HG02678 (cell line): Measurements from ENCODE around the gene ZNF503.

Source experiments
- ATAC-seq: cut with Tn5 transposase; IDR thresholded peaks from one replicate; pipeline ENCODE4 v1.9.1; 2021; ENCODE audit warnings: mild to moderate bottlenecking, moderate library complexity; ENCODE audit not compliant: unreplicated experiment

Gene ZNF503

DNA sequence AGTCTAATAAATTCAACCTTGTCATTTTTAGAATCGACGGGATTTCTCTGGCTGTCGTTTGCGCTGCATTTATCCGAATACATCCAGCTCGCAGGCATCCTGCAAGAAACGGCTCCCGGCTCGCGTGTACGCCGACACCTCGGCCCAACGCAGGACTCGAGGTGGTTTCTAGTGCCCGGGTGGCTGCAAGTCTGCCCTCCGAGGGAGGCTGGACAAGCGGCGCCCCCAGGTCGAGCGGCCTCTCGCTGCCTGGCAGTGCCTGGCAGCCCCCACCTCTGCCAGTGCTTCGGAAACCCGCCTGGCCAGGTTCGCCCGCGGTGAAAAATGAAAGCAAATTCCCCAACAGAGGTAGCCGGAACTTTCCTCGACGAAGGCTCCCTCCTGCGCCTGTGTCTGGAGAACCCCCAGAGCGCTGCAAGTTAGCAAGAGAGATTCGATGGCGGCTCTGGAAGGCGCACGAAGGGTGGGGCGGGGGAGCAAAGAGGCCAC is 5.7 kb upstream of the ZNF503 start:
- no peak for ATAC-seq

DNA sequence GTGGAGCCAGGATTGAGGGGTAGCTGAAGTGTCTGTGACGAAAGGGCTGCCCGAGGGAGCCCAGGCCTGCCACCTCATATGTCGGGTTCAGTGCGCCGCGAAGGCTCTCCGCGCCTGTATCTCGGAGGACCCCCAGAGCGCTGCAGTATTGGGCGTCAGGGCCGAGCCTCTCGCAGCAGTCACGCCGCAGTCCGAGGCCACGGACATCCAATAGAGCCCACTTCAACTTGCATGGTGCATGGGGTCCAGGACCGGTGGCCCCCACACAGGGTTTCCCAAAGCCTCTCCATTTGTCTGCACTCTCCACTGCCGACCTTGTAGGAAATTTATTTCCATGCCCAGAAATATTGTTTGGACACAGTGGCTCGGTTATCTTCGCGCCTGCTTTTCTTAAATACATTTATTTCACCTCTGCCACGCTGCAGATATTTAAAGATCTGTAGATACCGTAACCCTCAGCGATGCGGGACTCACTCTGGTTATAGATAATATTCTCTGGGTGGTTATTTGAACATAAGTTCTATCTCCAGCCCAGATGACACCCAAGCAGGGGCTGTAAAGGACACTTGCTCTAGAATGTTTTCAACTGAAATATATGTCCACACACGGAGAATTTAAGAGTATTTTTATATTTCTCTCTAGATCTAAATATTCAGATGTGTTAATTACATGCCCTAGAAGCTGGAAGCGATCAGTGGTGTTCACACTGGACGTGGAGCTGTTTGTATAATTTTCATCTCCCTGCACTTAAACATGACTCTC is 5.1 kb upstream of the ZNF503 start:
- ATAC-seq, result no peak

DNA sequence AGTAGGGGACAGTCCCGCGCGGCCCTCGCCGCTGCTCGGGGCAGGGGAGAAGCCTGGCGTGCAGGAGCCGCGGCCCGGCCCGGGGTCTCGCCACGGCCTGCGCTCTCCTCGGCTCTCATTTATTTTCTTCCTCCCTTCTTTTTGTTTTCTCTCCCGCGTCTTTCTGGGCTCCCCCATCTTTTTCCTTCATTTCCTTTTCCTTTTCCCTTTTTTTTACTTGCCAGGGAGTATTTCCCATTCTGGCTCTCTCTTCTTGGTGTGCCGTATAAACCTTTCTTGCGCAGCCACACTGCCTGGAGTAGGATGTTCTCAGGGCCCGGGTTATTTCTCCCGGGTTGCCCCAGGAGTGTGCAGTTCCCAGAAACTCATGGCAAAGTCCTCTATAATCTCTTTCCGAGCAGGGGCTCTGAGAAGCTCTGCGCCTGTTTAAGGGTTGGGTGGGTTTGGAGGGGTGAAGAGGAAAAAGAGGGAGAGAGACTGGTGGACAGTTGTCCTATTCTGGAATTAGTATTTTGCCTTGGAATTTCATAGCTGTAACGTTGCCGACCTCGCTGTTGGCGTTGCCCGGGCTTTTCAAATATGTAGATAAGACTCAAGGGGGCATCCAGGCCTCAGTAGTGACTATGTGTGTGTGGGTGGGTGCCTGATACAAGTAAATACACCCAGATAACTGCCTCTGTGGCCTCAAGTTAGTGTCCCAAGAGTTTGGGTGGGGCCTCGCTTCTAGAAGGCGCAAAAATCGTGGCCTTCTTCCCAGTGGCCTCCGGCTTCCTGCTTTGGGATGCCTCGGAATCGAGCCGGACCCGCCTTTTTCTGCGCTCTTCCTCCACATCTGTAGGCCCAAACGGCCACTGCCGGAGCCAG is 4.3 kb upstream of the ZNF503 start:
- no peak for ATAC-seq

DNA sequence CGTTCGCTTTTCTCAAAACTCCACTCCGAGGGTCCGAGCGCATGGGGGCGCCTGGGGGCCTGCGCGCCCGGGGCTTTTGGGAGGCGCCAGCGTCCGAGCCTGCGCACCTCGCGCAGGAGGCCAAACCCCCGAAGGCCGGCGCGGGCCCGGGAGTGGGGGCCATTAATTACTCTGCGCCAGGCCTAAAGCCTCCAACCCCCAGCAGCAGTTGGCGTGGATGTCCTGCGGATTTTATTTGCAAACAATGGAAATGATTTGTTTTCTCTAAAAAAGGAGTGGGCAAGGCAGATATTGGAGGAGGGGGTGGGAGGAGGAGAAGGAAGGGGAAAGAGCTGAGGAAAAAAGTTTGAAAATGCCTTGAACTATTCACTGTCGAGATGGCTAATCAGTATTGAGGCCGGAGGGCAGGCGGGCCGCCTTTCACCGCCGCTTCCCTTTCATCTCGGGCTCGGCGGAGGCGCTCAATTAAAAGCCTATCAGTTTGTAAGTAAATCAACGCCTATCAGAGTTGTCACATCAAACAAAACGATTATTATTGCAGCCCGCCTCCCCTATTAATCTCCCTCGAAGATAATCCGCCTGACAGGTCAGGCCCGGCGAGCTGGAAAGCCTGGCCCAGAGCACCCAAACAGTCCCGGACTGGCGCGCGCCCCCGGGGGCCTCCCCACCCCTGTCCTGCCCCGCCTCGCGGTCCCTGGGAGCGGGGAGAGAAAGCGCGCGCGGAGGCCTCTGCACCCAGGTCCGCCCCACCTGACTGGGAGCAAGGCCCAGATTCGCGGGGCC is 3.4 kb upstream of the ZNF503 start:
- no peak for ATAC-seq

DNA sequence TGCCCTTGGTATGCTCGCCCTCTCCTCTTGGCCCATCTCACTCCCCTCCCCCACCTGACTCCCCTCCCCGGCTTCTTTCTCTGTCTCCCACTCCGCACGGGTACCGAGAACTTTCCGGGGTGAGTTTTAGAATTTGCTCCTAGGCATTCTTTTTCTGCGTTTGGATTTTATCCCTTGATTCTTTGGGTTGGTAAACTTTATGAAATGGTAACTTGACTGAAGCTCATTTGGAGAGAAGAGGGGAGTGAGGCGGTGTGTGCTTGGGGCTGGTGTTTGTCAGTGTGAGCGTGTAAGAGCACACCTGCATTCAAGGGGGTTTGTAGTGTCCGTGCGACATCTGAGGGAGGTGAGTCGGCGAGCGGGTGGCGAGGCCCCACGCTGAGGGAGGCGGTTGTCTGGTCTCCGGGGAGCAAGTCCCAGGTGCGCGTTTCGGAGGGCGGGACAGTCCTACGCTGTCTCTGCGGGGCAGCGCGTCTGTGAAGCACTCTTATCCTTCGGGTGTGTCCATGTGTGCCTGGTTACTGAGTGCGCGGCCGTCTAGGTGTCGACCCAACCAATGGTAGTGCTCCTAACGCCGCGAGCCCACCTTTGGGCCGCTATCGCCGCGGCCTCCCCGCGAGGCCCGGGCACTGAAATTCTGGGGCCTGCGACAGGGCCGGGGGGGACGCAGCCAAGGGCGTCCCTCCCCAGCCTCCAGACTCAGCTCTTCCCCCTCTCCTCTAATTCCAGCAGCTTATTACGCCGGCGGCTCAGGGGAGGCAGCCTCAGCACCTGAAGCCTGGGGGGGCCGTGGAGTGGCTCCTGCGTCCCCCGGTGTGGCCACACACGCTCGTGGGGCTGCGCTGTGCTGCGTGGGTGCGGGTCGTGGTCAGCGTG is 2.6 kb upstream of the ZNF503 start:
- no peak for ATAC-seq

DNA sequence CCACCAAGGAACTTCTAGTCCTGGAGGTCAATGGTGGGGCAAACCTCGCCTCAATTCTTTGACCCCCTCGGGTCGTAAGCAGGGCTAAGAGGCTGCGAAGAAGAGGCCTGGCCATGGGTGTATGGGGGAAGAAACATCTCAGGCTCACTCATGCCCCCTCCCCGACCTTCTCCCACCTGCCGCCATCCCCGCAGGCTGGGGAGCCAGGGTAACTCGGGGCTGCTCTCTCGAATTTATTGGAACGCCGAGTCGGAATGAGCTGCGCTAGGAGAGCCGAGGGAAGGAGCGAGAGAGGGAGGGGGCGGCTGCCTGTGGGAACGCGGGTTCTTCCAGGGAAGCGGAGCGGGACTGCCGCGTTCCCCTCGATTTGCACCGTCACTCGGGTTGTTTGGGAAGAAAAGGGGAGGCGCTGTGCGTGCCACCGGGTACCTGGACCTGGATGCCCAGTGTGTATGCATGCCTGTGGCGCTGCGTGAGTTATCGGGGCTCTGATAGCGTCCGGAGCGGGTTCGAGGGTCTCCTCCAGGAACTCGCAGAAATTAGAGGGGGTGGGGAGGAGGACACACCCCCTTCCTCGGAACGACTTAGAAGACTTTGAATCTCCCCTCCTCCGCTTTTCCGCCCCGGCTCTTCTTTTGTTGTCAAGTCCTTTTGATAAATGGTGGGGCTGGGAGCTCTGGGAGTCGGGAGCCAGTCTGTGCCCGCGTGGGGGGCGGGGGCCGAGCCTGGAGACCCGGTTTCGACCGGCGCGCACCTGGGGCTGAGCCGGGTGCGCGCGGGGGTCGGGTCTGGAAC is 1.8 kb upstream of the ZNF503 start:
- no peak for ATAC-seq

DNA sequence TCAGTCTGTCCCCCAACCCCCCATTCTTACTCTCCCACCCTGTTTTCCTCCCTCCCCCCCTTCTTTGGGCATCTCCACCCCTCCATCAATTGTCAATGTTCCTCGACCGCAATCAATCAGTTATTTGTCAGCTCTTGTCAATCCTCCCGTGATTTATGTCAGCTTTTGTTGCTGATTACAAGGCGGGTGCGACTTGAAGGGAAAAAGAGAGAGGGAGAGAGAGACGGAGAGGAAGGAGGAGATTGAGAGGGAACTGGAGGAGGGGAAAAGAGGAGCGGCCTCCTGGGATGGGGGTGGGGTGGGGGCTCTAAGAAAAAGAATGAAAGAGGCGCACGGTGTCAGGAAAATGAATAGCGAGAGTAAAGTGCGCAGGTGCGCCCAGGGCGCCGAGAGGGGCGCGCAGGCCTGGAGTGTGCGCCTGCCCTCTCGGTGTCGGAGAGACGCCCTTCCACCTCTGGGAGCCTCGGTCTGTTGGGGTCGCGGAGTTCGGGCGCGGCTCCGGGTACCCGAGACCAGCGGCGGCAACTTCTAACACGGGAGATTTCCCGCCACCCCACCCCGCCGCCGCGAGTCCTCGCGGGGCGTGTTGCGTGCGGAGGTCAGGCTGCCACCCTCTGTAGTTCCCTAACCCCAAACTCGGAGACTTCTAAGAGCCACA is 1.1 kb upstream of the ZNF503 start:
- ATAC-seq, result no peak

DNA sequence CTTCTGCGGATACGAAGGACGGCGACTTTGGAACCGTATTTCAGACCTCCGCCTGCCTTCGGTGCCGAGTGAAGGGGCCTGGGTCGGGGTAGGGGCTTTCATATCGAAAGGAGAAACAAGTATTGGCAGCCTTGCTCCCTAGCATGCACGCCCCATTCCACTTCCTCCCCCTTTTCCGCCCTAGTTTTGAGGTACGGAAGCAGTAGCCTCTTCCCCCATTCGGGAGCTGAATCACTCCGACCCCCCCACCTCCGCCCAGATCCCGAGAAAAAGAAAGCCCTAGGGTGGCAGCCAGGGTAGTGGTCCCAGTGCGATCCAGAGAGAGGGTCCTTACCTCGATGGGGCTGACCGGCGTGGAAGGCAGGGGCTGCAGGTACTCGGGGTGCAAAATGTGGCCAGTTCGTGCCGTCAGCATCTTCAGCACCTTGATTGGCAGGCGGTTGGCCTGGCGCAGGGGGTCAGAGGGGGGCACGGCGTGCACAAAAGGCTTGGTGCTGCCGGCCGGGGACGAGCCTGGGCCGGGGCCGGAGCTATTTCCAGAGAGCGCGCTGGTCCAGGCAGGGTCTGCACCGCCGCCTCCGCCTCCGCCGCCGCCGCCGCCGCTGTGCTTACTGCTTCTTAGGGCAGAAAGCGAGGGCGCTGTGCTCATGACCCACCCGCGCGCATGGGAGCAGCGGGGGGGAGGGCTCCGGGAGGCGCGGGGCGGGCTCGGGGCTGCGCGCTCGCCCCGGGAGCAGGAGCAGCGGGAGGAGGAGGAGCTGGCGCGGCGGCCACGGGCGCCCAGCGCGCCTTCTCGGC is 594 bp downstream of the ZNF503 start:
- ATAC-seq, result peak; percentile 16

DNA sequence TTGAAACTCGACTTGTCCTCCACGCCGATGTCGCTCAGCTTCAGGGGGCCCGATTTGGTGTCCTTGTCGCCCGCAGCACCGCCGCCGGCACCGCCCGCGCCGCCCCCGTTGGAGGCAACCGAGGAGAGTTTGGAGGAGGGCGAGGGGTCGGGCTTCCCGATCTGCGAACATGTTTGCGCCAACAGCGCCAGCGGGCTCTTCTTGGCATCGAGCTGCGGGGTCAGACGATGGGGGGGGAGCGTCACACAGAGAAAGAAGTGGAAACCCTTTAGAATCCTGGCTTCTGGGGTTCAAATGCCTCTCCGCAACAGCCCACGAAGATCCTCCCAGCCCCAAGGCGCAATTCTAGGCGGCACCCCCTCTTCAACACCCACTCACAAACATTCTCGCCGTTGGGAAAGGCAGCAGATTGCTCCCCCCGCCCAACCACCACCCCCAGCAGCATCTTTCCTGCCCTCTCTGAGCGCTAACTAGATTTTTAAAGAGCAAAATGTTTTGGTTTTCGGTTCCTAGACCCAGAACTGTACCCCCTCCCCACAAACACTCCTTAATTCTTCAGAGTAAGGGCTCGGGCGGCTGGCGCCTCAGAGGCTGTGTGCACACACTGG is 1.3 kb downstream of the ZNF503 start:
- no peak for ATAC-seq

DNA sequence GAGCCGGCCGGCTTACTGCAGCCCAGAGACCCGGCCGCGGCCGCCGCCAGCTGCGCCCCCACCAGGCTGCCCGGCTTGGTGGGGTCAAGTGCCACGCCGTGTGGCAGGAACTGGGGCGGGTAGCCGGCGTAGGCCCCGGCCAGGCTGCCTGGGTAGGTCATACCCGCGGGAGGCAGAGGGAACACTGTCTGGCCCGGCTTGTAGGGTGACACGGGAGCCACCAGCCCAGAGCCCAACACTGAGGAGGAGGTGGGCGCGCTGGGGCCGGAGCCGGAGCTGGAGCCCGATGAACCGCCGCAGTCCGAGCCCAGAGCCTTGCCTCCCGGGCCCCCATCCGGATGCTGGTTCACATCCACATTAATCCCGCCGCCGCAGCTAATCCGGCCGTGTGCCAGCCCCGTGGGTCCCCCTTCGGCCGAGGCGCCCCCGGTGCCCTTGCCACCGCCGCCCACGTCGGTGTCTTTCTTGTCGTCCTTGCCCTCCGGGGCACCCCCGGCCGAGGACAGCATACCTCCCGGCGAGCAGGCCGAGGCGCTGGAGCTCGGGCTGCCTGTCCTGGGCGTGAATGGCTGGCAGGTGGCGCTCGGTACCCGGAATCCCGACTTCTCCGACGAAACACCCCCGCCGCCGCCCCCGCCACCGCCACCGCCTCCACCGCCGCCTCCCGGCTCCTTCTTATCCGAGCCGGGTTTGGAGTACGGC is 2.0 kb downstream of the ZNF503 start:
- peak; percentile 24 for ATAC-seq

DNA sequence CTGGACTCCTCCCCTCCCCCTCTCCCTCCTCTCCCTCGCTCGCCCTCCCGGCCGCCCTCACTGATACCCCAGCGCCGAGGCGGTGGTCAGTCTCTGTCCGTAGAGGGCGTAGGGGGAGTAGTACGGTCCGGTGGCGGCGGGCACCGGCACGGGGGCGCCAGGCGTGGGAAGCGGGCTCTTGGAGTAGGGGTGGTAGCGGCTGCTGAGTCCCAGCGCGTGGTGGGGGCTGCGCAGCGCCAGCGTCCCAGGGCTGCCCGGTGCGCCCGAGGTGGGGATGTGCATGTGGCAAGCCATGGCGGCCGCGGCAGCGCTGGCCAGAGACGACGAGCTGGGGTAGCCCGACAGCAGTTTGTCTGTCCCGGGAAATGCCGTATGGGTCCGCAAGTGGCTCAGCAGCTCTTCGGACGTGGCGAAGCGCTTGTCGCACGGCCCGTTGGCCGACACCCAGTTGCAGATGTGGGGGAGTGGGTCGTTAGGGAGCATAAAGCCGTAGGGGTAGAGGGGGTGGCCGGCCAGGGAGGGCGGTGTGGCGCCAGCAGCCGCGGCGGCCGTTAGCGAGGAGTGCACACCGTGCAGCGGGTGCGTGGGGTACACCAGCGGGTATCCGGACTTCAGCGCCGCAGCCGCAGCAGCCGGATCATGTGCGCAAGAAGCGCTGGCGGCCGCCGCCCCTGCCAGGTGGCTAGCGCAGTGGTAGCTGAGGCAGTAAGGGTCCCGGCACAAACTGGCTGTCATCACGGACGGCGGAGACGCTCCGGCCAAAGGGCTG is 2.7 kb downstream of the ZNF503 start:
- no peak for ATAC-seq

DNA sequence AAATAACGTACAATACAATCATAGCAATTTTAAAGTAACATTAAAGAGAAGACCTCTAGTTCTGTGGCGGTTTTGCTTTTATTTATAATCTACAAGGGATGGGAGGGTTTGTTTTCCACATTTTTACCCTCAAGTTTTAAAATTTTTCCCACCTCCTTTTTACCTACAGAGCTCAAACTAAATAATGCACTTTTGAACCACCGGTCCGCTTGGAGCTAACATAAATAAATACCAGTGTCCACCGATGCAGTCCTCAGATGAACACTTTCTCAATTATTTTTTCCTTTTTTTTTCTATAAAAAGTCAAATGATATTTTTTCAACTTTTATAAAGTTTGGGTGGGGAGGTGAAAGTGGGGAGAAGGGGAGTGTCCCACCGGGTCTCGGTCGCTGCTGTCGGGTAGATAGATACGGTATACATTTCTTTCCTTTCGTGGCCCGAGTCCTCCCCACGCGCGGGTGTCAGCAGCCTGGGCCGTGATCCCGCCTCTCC is 3.3 kb downstream of the ZNF503 start:
- ATAC-seq, result no peak

DNA sequence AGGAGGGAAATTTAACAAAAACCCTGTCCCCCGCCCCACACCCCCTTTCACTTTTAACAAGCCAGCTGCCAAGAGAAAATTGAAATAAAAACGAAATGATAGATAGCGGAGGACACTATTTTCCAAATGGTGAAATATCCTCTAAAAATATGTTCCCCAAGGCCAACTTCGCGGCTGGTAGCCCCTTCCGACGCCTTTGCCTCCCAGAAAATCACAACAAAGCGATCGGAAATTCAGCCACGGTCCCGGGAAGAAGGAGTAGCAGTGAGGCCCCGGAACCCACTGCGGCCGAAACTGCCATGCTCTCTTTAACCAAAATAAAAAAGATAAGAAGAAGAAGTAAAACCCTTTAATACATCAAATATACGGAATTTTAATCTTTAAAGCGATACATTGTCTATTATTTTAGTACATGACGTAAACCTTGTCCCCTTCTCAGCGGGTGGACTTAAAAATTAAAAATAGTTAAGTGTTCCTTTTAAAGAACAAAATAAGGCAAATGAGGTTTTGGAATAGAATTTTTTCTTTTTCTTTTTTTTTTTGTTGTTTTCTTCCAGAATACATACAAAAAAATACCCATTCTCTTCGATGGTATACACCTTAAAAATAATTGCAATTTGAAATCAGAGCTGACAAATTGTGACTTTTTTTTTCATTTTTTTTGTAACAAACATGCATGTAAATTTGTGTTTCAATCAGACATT is 3.9 kb downstream of the ZNF503 start:
- no peak for ATAC-seq

DNA sequence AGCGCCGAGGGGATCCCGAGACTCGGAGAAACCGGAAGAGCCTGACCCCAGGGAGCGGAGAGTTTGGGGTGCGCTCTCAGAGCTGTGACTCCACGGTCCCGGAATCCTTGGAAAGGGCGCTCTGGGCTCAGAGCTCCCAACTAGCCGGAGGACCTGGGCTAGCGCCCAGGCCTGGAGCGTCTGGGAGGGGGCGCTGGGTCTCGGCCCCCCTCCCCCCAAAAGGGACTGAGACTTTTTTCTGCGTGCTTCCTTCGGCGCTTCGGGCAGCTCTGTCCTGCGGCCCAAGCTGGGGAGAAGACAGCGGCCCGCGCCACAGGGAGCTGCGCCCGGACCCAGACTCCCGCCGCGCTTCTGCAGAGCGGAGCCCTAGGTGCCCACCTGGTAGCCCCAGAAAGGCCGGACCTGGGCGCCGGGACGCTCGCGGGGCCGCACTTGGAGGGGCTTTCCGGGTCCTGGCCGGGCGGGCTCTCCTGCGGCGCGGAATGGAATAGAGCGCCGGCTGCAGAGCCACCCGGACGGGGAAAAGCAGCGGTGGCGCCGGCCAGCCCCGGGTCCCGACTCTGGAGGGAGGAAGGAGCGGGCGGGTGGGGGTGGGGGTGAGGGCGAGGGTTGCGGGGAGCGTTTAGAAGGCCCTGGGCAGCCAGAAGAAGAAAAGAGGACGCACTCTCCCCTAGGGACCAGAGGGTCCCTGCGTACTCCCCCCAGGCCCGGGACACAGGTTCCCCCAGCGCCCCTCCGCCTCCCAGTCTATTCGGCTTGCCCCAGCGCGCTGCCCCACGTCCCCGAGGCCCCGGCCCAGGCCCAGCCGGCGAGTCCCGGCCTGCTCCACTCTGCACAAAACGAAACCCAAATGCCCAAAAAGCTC is 4.7 kb downstream of the ZNF503 start:
- ATAC-seq, result no peak
